GM12891 (cell line): ENCODE data around the gene STK10.
A peak's percentile ranks its signal among the peaks of the same experiment; 100 is the strongest.

Experiments used
- POLR2A ChIP-seq: IDR thresholded peaks from 2 replicates; pipeline ENCODE4 v1.6.1; 2011; ENCODE audit warnings: low read depth, low read length, control low read depth
- POLR2AphosphoS5 ChIP-seq: IDR thresholded peaks from 2 replicates; pipeline ENCODE4 v1.6.1; 2011; ENCODE audit warnings: low read depth, low read length, control low read depth
- POU2F2 ChIP-seq: IDR thresholded peaks from 2 replicates; pipeline ENCODE4 v1.6.1; 2011; ENCODE audit warnings: low read depth, mild to moderate bottlenecking, control low read depth, low read length, moderate library complexity
- SPI1 ChIP-seq: IDR thresholded peaks from 2 replicates; pipeline ENCODE4 v1.6.1; 2011; ENCODE audit warnings: low read depth, low read length, control low read depth
- TAF1 ChIP-seq: IDR thresholded peaks from 2 replicates; pipeline ENCODE4 v1.6.1; 2011; ENCODE audit warnings: low read depth, low read length, control low read depth

- TF ChIP-seq POLR2A = peak; percentile 53; the same call in 1 of the 2 replicates
- TF ChIP-seq POLR2AphosphoS5 = peak; percentile 15; the same call in 1 of the 2 replicates
- peak; percentile 40; the same call in 1 of the 2 replicates for TF ChIP-seq TAF1
- TF ChIP-seq SPI1 = 0 out of 2 replicates have a peak, but pooled peaks have one; percentile 1
- no peak for TF ChIP-seq POU2F2
Observed at GRCh38 chr5:172187118-172188032, 649 bp downstream of the STK10 start.
